ENCODE results near the gene TRIM5.

Gene TRIM5

DNA sequence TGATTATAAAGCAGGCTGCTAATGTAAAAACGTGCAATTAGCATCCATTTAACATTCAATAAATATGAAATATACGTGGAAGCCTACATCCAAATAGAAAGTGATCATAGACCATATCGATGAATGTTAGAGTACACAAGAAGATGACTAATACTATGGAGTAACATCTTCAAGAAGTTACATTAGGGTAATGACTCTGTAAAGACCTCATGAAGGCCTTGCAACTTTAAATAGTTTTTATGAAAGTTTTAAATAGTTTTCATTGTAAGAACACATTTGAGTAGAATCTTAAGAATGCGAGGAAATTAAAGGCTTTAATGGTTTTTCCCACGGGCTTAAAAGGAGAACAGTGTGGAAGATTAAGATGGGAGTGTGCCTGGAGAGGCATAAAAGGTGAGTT, 58.7 kb downstream of the TRIM5 start:
- DNase-seq: no peak
- intact Hi-C loops (cut with DNase I): no loop called here

DNA sequence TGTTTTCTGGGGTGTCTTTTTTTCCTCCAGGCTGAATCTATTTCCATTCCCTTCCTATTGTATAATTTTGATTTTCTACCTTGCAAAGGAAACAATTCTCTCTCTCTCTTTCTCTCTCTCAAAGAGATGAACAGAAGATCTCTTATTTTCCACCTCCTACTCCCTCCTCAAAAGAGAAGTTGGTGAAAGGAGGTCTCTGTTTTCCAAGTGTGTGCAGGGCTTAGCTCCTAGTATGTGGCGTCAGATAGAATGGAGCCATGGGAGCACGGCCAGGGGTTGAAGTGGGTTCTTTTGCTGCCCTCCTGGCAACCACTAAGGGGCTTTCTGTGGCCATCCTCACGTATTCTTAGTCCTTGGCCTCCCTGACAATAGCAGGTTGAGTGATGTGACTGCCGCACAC, 59.6 kb downstream of the TRIM5 start:
- no peak for DNase-seq
- intact Hi-C loops (cut with DNase I): no loop called here

DNA sequence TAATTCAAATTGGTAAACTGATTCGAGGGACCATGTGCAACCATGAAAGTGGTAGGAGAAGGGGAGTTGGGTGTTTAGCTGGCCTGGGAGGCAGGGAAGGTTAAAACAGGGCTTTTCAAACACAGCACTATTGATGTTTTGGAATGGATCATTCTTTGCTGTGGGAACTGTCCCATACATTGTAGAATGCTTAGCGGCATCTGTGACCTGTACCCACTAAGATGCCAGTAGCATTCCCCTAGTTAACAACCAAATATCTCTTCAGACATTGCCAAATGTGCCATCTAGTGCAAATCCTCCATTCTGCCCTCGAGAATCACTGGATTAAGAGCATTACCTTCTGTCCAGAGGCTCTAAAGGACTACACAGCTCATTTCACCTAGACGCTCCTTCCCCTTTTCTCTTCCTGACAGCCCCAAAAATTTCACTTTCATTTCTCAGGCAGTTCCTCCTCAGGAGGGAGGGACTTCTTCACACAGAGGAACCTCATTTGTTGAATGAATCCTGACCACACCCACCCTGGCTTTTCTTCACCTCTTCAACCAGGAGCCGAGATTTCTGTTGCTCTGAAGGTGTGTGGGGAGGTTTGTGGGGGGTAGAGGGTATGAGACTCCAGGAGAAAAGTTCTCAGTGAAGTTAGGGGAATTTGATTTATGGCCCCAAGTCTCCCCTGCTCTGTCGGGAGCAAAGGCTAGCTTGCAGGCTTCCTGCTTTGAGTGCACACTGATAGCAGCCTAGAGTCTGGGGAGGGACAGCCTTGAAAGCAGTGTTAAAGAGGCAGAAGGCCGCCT, 60.2 kb downstream of the TRIM5 start, which contains the start of gene TRIM34:
Gene TRIM34, plus strand, starts transcription at position 513 of the 791 bp plus-strand sequence. CDS start 7,331 bp downstream, outside the sequence.
- intact Hi-C loops (cut with DNase I): no loop called here
- DNase-seq: no peak

DNA sequence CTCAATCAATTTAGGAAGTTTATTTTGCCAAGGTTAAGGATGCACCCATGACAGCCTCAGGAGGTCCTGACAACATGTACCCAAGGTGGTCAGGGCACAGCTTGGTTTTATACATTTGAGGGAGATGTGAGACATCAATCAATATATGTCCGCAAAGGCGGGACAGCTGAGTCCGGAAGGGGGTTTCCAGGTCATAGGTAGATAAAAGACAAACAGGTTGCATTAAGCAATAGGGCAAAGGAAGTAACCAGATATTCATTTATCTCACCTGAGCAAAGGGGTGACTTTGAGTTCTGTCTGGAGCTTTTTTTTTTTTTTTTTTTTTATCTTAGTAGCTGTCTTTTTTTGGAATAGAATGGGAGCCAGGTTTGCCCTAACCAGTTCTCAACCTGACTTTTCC, 62.1 kb downstream of the TRIM5 start:
- no peak for DNase-seq
- intact Hi-C loops (cut with DNase I): no loop called here

DNA sequence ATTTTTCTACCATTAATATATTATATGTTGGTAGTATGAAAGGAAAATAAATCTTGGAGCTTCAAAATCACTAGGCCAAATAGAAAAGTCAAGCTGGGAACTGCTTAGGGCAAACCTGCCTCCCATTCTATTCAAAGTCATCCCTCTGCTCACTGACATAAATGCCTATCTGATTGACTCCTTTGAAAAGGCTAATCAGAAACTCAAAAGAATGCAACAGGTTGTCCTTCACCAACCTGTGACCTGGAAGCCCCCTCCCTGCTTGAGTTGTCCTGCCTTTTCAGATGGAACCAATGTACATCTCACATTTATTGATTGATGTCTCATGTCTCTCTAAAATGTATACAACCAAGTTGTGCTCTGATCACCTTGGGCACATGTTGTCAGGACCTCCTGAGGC, 63.3 kb downstream of the TRIM5 start:
- intact Hi-C loops (cut with DNase I): no loop called here
- DNase-seq: no peak

DNA sequence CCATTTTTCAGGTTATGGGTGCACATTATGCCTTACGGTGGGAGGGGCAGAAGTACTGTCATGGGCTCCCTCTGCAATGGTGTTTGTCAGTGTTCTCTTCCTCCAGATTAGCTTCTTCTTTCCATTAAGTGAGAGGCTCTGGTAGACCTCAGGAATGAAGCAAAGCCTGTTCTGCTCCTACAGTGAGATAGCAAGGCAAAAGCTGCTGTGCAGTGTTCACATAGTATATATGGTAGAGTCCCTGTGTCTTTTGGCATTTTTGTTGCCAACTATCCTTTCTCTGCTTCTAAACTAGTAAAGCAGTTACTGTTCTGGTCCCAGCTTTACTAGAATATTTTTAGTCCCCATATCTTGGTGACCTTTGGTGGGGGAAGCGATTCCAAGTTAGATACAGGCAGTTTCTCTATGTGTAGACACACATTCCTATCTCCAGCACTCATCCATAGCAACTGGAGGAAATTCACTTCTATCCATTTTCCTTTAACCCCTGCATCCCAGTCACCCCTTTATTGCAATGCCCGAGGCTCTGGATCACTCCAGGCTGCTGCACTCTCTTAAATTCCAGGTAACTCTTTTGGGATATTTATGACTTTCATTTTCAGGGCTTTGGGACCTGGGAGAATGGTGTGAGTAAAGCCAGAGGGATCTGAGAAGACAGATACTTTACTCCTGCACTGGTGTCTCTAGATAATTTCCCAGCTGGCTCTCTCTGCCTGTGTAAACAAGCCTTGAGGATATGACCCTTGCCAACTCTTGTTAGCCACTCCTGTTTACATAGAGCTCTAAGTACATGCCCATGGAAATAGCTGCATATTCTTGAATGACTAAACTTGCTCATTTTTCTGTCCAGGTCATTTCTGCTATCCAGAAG, 64.0 kb downstream of the TRIM5 start:
- DNase-seq: no peak
- intact Hi-C loops (cut with DNase I): no loop called here

DNA sequence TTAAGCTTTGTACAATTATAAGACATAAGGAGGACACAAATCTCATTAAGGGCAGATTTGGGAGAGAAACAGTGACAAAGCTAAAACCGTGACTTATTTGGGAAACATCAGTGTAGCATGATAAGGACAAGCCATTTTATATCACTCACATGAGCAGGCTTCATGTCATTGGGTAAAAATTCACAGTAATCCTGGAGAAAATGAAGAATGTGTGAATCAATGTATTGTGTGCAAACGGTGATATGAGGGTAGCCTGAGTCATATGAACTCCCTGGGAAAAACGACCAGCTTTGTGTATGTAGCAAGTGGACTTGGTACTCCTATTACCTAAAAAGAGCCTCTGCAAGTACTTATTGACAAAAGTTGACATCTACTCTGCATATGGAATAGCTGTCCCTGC, 66.1 kb downstream of the TRIM5 start:
- intact Hi-C loops (cut with DNase I): no loop called here
- no peak for DNase-seq

Data from posterior cingulate gyrus (tissue), 11 donors.